Stimulated activated CD8-positive, alpha-beta memory T cell treated with anti-CD3 and anti-CD28 coated beads, Interleukin-15, amount 100 ng/mL, for 4 hours (primary cell): Measurements from ENCODE around the gene SLC15A1.

Source experiments
- DNase-seq, 2 donors: peaks; one replicate each; pipeline ENCODE4 v3.0.0-alpha.2; 2020; ENCODE audit warnings: low read depth in 2 of 2

Gene SLC15A1

GRCh38 chr13:98752467-98753290 lies at the start of gene SLC15A1:
TSS of gene SLC15A1 (minus strand) at chr13:98752672. CDS start at chr13:98752598, 74 bp downstream.
- no peak for DNase-seq

- no peak for DNase-seq
Observed at GRCh38 chr13:98801626-98802418, 49.4 kb upstream of the SLC15A1 start.

DNA sequence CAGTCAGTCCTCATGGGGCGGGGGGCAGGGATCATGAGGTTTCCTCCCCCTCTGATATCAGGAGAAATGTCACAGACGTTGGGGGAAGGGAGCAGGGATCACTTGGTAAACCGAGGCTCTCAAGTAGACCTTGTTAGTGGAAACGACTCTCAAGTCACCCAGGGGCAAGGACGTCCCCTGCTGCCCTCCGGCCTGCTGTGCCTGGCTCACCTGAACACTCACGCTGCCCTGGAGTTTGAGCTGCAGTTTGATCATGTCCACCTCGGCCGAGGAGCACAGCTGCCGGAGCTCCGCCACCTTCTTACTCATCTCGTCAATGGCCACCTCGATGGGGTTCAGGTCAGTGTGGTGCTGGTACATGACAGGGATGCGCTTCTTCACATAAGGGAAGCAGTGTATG lies 47.6 kb upstream of the SLC15A1 start:
- no peak for DNase-seq

- DNase-seq: no peak
Observed at GRCh38 chr13:98798849-98799645, 46.6 kb upstream of the SLC15A1 start.

GRCh38 chr13:98797456-98797855 lies 45.0 kb upstream of the SLC15A1 start:
- DNase-seq: no peak

DNA sequence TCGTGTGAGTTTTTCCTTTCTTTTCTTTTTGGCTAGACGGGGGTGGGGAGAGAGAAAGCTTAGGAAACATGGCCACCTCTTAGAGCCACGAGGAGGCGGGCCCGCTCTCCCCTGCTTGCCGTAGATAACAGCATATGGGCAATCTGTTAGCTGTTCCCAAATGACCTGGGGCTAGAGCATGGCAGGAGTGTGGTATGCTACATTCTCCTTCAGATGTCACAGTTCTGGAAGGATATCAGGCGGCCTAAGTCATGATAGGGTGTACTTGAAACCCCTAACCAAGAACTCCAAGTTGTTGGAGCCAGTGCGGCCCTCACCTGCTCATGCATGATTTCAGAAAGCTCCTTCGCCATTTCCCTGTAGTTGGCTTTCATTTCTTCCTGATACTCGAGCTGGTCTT lies 44.3 kb upstream of the SLC15A1 start:
- DNase-seq: no peak

GRCh38 chr13:98796191-98796590 lies 43.7 kb upstream of the SLC15A1 start:
- DNase-seq: no peak

- no peak for DNase-seq
Observed at GRCh38 chr13:98795220-98795619, 42.7 kb upstream of the SLC15A1 start.

GRCh38 chr13:98794498-98794897 lies 42.0 kb upstream of the SLC15A1 start:
- no peak for DNase-seq

- DNase-seq: no peak
Observed at GRCh38 chr13:98792785-98793495, 40.5 kb upstream of the SLC15A1 start.

DNA sequence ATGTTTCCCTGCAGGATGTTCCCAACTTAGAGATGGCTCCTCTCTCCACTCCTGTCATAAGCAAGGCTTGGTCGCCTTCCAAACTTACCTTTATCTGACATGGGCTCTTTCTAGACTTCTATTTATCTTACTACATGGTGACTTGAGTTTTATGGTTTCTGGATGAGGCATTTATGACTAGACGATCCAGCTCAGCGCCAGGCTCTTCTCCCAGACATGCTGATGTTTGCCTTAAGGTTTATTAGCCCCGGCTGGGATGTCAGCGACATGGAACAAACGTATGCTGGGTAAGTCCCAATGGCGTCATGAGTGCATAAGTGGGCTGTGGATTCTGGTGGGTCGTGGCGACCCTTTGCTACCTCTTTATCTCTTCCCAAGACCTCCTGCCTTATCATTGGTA lies 39.8 kb upstream of the SLC15A1 start:
- no peak for DNase-seq

GRCh38 chr13:98791611-98792010 lies 39.1 kb upstream of the SLC15A1 start:
- DNase-seq: no peak

DNA sequence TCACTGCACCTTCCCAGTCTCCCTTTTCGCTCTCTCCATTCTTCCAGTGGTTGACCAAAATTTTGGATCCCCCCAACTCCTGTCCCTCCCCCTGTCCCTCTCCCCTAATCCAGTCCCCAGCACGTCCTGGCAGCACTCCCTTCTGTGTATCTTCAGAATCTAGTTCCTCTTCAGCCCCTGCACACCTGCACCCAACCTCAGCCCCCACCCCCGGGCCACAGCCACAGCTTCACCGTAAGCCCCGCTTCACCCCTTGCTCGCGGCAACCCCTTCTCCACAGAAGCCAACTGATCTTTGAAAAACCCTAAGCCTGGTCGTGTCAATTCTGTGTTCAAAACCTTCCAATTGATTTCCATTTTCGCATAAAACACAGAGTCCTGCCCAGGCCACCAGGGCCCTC lies 35.5 kb upstream of the SLC15A1 start:
- no peak for DNase-seq

GRCh38 chr13:98787173-98787572 lies 34.7 kb upstream of the SLC15A1 start:
- DNase-seq: no peak

DNA sequence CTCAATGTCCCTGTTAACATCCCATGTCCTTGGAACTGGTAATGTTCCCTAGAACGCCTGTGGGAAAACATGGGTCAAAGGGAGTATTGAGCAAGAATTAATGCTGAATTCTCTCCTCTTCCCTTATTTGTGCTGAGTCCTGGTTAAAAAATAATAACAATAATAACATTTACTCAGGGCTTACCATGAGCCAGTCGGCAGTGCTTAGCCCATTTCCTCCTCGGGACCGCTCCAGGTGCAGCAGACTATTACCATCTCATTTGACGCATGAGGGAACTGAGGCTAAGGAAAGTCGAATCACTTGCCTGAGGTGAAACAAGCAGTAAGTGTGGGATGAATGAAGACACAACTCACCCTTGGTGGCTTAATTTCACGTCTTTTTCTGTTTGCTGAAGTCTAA lies 33.6 kb upstream of the SLC15A1 start:
- no peak for DNase-seq

DNA sequence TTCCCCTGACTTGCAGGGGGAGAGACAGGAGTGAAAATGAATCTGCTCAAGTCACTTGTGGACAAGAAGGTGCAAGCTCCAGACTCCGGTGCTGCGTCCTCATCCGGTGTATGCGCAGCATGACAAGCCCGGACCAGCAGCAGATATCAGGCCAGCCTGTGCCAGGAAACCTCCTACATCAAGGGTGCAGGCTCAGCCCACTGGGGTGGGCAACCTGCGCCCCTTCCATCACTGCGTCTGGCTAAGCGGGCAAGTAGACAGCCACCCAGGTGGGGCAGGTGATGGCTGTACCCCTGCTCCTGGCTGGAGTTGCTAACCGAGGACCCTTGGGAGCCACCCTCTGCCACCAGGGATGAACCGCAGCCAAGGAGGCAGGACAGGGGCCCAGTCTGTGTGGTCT lies 32.9 kb upstream of the SLC15A1 start:
- DNase-seq: no peak

GRCh38 chr13:98784666-98785065 lies 32.2 kb upstream of the SLC15A1 start:
- no peak for DNase-seq

- no peak for DNase-seq
Observed at GRCh38 chr13:98783856-98784478, 31.5 kb upstream of the SLC15A1 start.

DNA sequence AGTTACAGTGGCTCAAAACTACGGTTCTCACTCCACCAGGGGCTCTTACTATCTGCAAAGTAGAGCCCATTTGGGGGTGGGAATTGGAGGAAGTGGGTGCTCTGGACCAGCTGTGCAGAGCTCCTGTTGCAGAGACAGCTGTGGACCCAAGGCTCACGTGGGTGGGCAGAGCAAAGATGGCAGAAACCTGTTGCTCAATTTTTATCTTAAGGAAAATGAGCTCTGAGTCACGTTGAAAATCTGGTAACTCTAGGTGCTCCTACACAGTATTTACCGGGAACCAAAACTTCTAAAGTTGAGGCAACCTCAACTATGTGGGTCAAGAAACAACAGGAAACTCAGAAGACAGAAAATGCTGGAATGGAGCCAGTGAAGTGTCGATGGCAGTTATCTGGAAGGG lies 30.2 kb upstream of the SLC15A1 start:
- DNase-seq: no peak

- no peak for DNase-seq
Observed at GRCh38 chr13:98781905-98782304, 29.4 kb upstream of the SLC15A1 start.

- no peak for DNase-seq
Observed at GRCh38 chr13:98781470-98781869, 29.0 kb upstream of the SLC15A1 start.
